K562 (cell line): ENCODE results near the gene CNIH4. TPM values are rescaled to one million over a fixed set of nuclear protein-coding genes. Genes with fewer than 3 reads are reported as not detected.

ENCODE experiments used
- ARNT ChIP-seq, 2 experiments: fragments of 450-650 bp; IDR thresholded peaks; 2 replicates each; pipeline ENCODE4 v1.6.1; 2016; ENCODE audit warnings: mild to moderate bottlenecking in 1 of 2
- CBX5 ChIP-seq: IDR thresholded peaks from 2 replicates; pipeline ENCODE4 v1.6.1; 2014; ENCODE audit warnings: low read depth, borderline replicate concordance
- CHD1 ChIP-seq: fragments of 200-600 bp; sonication (generic); IDR thresholded peaks from one replicate; pipeline ENCODE4 v1.6.1; 2012; ENCODE audit warnings: mild to moderate bottlenecking, moderate library complexity, low read length, inconsistent platforms
- FOSL1 ChIP-seq: fragments of 200-800 bp; sonication (Bioruptor generic); conservative IDR thresholded peaks from 2 replicates; pipeline ENCODE4 v1.6.1; 2016; ENCODE audit warnings: missing genetic modification characterization, missing compliant biosample characterization
- FOXK2 ChIP-seq, 2 experiments: fragments of 450-650 bp; IDR thresholded peaks in 1 of 2; conservative IDR thresholded peaks in 1 of 2; 2 replicates each; pipeline ENCODE4 v1.6.1; 2016; ENCODE audit warnings: low read depth in 2 of 2, mild to moderate bottlenecking in 1 of 2
- FOXP1 ChIP-seq: sonication (generic); formaldehyde crosslinking; IDR thresholded peaks from 2 replicates; pipeline ENCODE4 v1.8.0; 2022; ENCODE audit warnings: mild to moderate bottlenecking, missing genetic modification reagents
- HDAC1 ChIP-seq, 2 experiments: fragments of 450-650 bp; IDR thresholded peaks; 2 replicates each; pipeline ENCODE4 v1.6.1; 2016 to 2017; ENCODE audit warnings: inconsistent platforms in 1 of 2, mild to moderate bottlenecking in 1 of 2, moderate library complexity in 1 of 2
- JUND ChIP-seq, 2 experiments: IDR thresholded peaks; 2 replicates in 1 of 2; 3 replicates in 1 of 2; pipeline ENCODE4 v1.6.1; 2011; ENCODE audit warnings: borderline replicate concordance in 2 of 2, low read depth in 2 of 2, low read length in 2 of 2, improper control_type of control experiment in 1 of 2, missing biosample characterization in 1 of 2, missing genetic modification characterization in 1 of 2, missing genetic modification reagents in 1 of 2
- MITF ChIP-seq: IDR thresholded peaks from 2 replicates; pipeline ENCODE4 v1.6.1; 2014; ENCODE audit warnings: antibody characterized with exemption
- NFRKB ChIP-seq: fragments of 450-650 bp; IDR thresholded peaks from 2 replicates; pipeline ENCODE4 v1.6.1; 2016; ENCODE audit warnings: low read depth
- NRF1 ChIP-seq, 2 experiments: fragments of 450-650 bp; IDR thresholded peaks in 1 of 2; conservative IDR thresholded peaks in 1 of 2; 2 replicates each; pipeline ENCODE4 v1.6.1; 2014; ENCODE audit warnings: mild to moderate bottlenecking in 2 of 2
- OTX1 ChIP-seq: fragments of 450-650 bp; formaldehyde crosslinking; IDR thresholded peaks from 2 replicates; pipeline ENCODE4 v1.4.0; 2022; ENCODE audit warnings: mild to moderate bottlenecking
- RAD21 ChIP-seq, 2 experiments: fragments of 250-450 bp in 1 of 2; fragments of 450-650 bp in 1 of 2; sonication (Bioruptor Pico) in 1 of 2; formaldehyde crosslinking in 1 of 2; IDR thresholded peaks in 1 of 2; conservative IDR thresholded peaks in 1 of 2; 2 replicates each; pipeline versions ENCODE4 v1.4.0 to v1.8.0; 2020 to 2022; ENCODE audit warnings: mild to moderate bottlenecking in 2 of 2, moderate library complexity in 1 of 2
- RFX1 ChIP-seq: fragments of 450-650 bp; IDR thresholded peaks from 2 replicates; pipeline ENCODE4 v1.6.1; 2016; ENCODE audit warnings: mild to moderate bottlenecking, moderate library complexity
- SNRNP70 ChIP-seq: fragments of 200-400 bp; formaldehyde crosslinking; optimal IDR thresholded peaks from 2 replicates; pipeline ENCODE3; 2017; ENCODE audit warnings: low read depth, low read length
- XRCC5 ChIP-seq: fragments of 200-400 bp; formaldehyde crosslinking; IDR thresholded peaks from 2 replicates; pipeline ENCODE4 v1.6.1; 2017; ENCODE audit warnings: low read depth, mild to moderate bottlenecking, low read length
- ZHX1 ChIP-seq: fragments of 150-350 bp; conservative IDR thresholded peaks from 2 replicates; pipeline ENCODE4 v1.6.1; 2014; ENCODE audit warnings: low read length
- ZNF253 ChIP-seq: fragments of 250-450 bp; sonication (Bioruptor Pico); conservative IDR thresholded peaks from 2 replicates; pipeline ENCODE4 v1.6.1; 2021; ENCODE audit warnings: mild to moderate bottlenecking
- ZNF507 ChIP-seq: conservative IDR thresholded peaks from 2 replicates; pipeline ENCODE4 v1.6.1; 2017; ENCODE audit warnings: missing genetic modification characterization, missing compliant biosample characterization
- ZNF740 ChIP-seq, 3 experiments: fragments of 200-800 bp in 1 of 3; sonication (Bioruptor generic) in 1 of 3; sonication (generic) in 1 of 3; formaldehyde crosslinking in 1 of 3; IDR thresholded peaks; 2 replicates each; pipeline versions ENCODE4 v1.6.1 to v1.8.0; 2016 to 2022; ENCODE audit warnings: mild to moderate bottlenecking in 2 of 3, missing compliant biosample characterization in 2 of 3, missing genetic modification characterization in 2 of 3, missing genetic modification reagents in 1 of 3
- ZNF75A ChIP-seq: fragments of 450-650 bp; formaldehyde crosslinking; IDR thresholded peaks from 2 replicates; pipeline ENCODE4 v1.4.0; 2020; ENCODE audit warnings: mild to moderate bottlenecking
- ZNF764 ChIP-seq: fragments of 250-450 bp; sonication (Bioruptor Pico); IDR thresholded peaks from 2 replicates; pipeline ENCODE4 v1.4.0; 2020; ENCODE audit warnings: low read depth, mild to moderate bottlenecking, moderate library complexity
- polyA plus RNA-seq, 8 experiments: library from polyadenylated mRNA; depleted of rRNA in 4 of 8; stranded (reverse) in 5 of 8; unstranded in 3 of 8; fragments of >200 nt; fragmentation: Nextera tagmentation in 2 of 8; fragmentation: Illumina TruSeq in 1 of 8; extraction: Ambion mirVana in 2 of 8; extraction: Trizol in 1 of 8; gene quantifications; 2 replicates each; pipeline versions ENCODE4 v1.2.1 to v1.2.3, GENCODE V29; 2011 to 2014; ENCODE audit warnings: inconsistent platforms in 1 of 8, missing spikeins in 1 of 8
- total RNA-seq, 7 experiments: library from RNA; depleted of rRNA in 6 of 7; stranded (reverse); fragments of >200 nt in 6 of 7; fragmentation: Illumina TruSeq in 2 of 7; extraction: Trizol in 2 of 7; gene quantifications; 2 replicates each; pipeline versions ENCODE4 v1.2.1 to v1.2.3, GENCODE V29; 2011 to 2021; ENCODE audit warnings: low replicate concordance in 1 of 7

The CNIH4 gene
- total and polyA plus RNA-seq, 9 of the 15 experiments (the other 6 are each of a cell fraction or from before 2014, with no cell fraction given): 41.3 to 266 (median 61.1) TPM

- TF ChIP-seq ZNF740 (CRISPR knock-in tag; IDR thresholded peaks at IDR 0.05): no peak
- TF ChIP-seq ZNF740 (tag; IDR thresholded peaks at IDR 0.05): no peak
- no peak; the same call in 1 of the 2 replicates for TF ChIP-seq RFX1
- no peak for TF ChIP-seq MITF
- TF ChIP-seq ZNF764 (CRISPR knock-in tag): 0 out of 2 replicates have a peak, but pooled peaks have one; percentile 13
- TF ChIP-seq FOSL1 (tag): peak; percentile 68
- TF ChIP-seq ZNF507: no peak
- TF ChIP-seq ZNF253: no peak
- TF ChIP-seq FOXK2 (conservative IDR thresholded peaks at IDR 0.05 in 1 of 2, IDR thresholded peaks at IDR 0.05 in 1 of 2; ENCODE audit: low read depth in 2 of 2): peak; percentile 69; a peak in 3 of 4 replicates
- no peak for TF ChIP-seq CHD1
- no peak; the same call in 1 of the 2 replicates for TF ChIP-seq ZHX1
- TF ChIP-seq XRCC5: peak; percentile 72; the same call in 1 of the 2 replicates
- peak; percentile 72 for TF ChIP-seq JUND (IDR thresholded peaks at IDR 0.05; ENCODE audit: borderline replicate concordance, low read depth, low read length)
- no peak for TF ChIP-seq JUND (tag; IDR thresholded peaks at IDR 0.05; ENCODE audit: borderline replicate concordance, low read depth, low read length)
- 0 out of 2 replicates have a peak, but pooled peaks have one; percentile 47 for TF ChIP-seq FOXP1
- TF ChIP-seq OTX1: peak; percentile 65; the same call in 1 of the 2 replicates
- no peak for TF ChIP-seq SNRNP70
- peak in 1 of 2 experiments; percentile 18; a peak in 2 of 4 replicates for TF ChIP-seq RAD21 (CRISPR knock-in tag; conservative IDR thresholded peaks at IDR 0.05 in 1 of 2, IDR thresholded peaks at IDR 0.05 in 1 of 2)
- peak; percentile 89 for TF ChIP-seq NFRKB
- TF ChIP-seq ZNF75A (CRISPR knock-in tag): no peak; the same call in 1 of the 2 replicates
- TF ChIP-seq ARNT (IDR thresholded peaks at IDR 0.05): peak; percentile 67 to 89
- TF ChIP-seq HDAC1 (IDR thresholded peaks at IDR 0.05): peak in 1 of 2 experiments; percentile 74; a peak in 2 of 4 replicates
- TF ChIP-seq NRF1 (conservative IDR thresholded peaks at IDR 0.05 in 1 of 2, IDR thresholded peaks at IDR 0.05 in 1 of 2): peak; percentile 43
- 0 out of 2 replicates have a peak, but pooled peaks have one; percentile 52 for TF ChIP-seq CBX5
Observed at GRCh38 chr1:224329842-224330753, 26.6 kb upstream of the CNIH4 start, which contains the start of gene NVL (continued).
